Rectal smooth muscle tissue (tissue), 1 donor: Measurements from ENCODE around the gene CCDC92.
"Not testable (repeated sequence)": the region's sequence is repeated elsewhere in the genome, so short reads cannot be mapped to it uniquely, and the experiment has no call there.

Source experiments
- H3K27ac ChIP-seq: one replicate; pipeline ENCODE4 v1.7.0; 2013; ENCODE audit warnings: low read depth, low read length, inconsistent platforms
- H3K27me3 ChIP-seq: one replicate; pipeline ENCODE4 v1.7.0; 2013; ENCODE audit warnings: low read length; ENCODE audit not compliant: control insufficient read depth, insufficient read depth
- H3K36me3 ChIP-seq: one replicate; pipeline ENCODE4 v1.7.0; 2013; ENCODE audit warnings: low read length; ENCODE audit not compliant: control insufficient read depth, insufficient read depth
- H3K4me1 ChIP-seq: one replicate; pipeline ENCODE4 v1.7.0; 2013; ENCODE audit warnings: low read length; ENCODE audit not compliant: control insufficient read depth, insufficient read depth
- H3K4me3 ChIP-seq: one replicate; pipeline ENCODE4 v1.7.0; 2013; ENCODE audit warnings: low read length
- H3K9ac ChIP-seq: one replicate; pipeline ENCODE4 v1.7.0; 2013; ENCODE audit warnings: low read length

The CCDC92 gene

GRCh38 chr12:123911672-123912409, 60.8 kb downstream of the CCDC92 start:
- not testable (repeated sequence) for H3K4me3 ChIP-seq, H3K9ac ChIP-seq, H3K27me3 ChIP-seq, H3K36me3 ChIP-seq, H3K4me1 ChIP-seq, H3K27ac ChIP-seq

GRCh38 chr12:123910761-123911193, 61.9 kb downstream of the CCDC92 start:
- Histone ChIP-seq H3K36me3 (no peaks in the 10 kb centered on the region), H3K27me3 (no peaks in the 10 kb centered on the region), H3K27ac (no peak overlapping the region), H3K9ac (no peak overlapping the region), H3K4me1 (no peaks in the 10 kb centered on the region), H3K4me3 (no peak overlapping the region)

- no peaks in the 10 kb centered on the region for H3K36me3 ChIP-seq
- H3K27me3 ChIP-seq = no peaks in the 10 kb centered on the region
- H3K9ac ChIP-seq = no peak overlapping the region
- no peaks in the 10 kb centered on the region for H3K4me1 ChIP-seq
- H3K4me3 ChIP-seq = no peak overlapping the region
- no peak overlapping the region for H3K27ac ChIP-seq
These were observed 62.6 kb downstream of the CCDC92 start for GRCh38 chr12:123910057-123910456.

- Histone ChIP-seq H3K4me3 (no peak overlapping the region), H3K9ac (no peak overlapping the region)
These were observed 63.5 kb downstream of the CCDC92 start for GRCh38 chr12:123908884-123909725.

GRCh38 chr12:123907726-123908476, 64.7 kb downstream of the CCDC92 start:
- no peaks in the 10 kb centered on the region for H3K4me1 ChIP-seq
- H3K27me3 ChIP-seq = peaks cover 2% of the 10 kb centered on the region
- no peak overlapping the region for H3K9ac ChIP-seq
- H3K27ac ChIP-seq = no peak overlapping the region
- no peaks in the 10 kb centered on the region for H3K36me3 ChIP-seq
- H3K4me3 ChIP-seq = no peak overlapping the region

More at GRCh38 chr12:123908884-123909725, 63.5 kb downstream of the CCDC92 start:
- Histone ChIP-seq H3K27ac (no peak overlapping the region), H3K36me3 (no peaks in the 10 kb centered on the region), H3K4me1 (no peaks in the 10 kb centered on the region), H3K27me3 (no peaks in the 10 kb centered on the region)

- Histone ChIP-seq H3K27me3 (peaks cover 2% of the 10 kb centered on the region), H3K4me3 (no peak overlapping the region), H3K36me3 (no peaks in the 10 kb centered on the region), H3K9ac (no peak overlapping the region), H3K4me1 (no peaks in the 10 kb centered on the region), H3K27ac (no peak overlapping the region)
These were observed 65.8 kb downstream of the CCDC92 start for GRCh38 chr12:123906711-123907420.

GRCh38 chr12:123905319-123905925, 67.2 kb downstream of the CCDC92 start:
- H3K4me3 ChIP-seq = no peak overlapping the region
- H3K27me3 ChIP-seq = peaks cover 2% of the 10 kb centered on the region

GRCh38 chr12:123903301-123904065, 69.1 kb downstream of the CCDC92 start:
- H3K27ac ChIP-seq = no peak overlapping the region
- no peaks in the 10 kb centered on the region for H3K36me3 ChIP-seq
- no peaks in the 10 kb centered on the region for H3K4me1 ChIP-seq
- H3K9ac ChIP-seq = no peak overlapping the region
- H3K27me3 ChIP-seq = peaks cover 2% of the 10 kb centered on the region
- no peak overlapping the region for H3K4me3 ChIP-seq

More at GRCh38 chr12:123905319-123905925, 67.2 kb downstream of the CCDC92 start:
- Histone ChIP-seq H3K36me3 (no peaks in the 10 kb centered on the region), H3K27ac (no peak overlapping the region), H3K9ac (no peak overlapping the region), H3K4me1 (no peaks in the 10 kb centered on the region)

GRCh38 chr12:123902821-123903220, 69.8 kb downstream of the CCDC92 start:
- Histone ChIP-seq H3K36me3 (no peaks in the 10 kb centered on the region), H3K9ac (no peak overlapping the region), H3K4me3 (no peak overlapping the region), H3K27ac (no peak overlapping the region), H3K4me1 (no peaks in the 10 kb centered on the region), H3K27me3 (peaks cover 2% of the 10 kb centered on the region)

- peaks cover 2% of the 10 kb centered on the region for H3K27me3 ChIP-seq
- H3K9ac ChIP-seq = no peak overlapping the region
- H3K36me3 ChIP-seq = no peaks in the 10 kb centered on the region
- H3K4me1 ChIP-seq = no peaks in the 10 kb centered on the region
- H3K4me3 ChIP-seq = no peak overlapping the region
- H3K27ac ChIP-seq = no peak overlapping the region
These were observed 71.7 kb downstream of the CCDC92 start for GRCh38 chr12:123900871-123901376.

GRCh38 chr12:123899368-123899767, 73.3 kb downstream of the CCDC92 start:
- Histone ChIP-seq H3K36me3 (no peaks in the 10 kb centered on the region), H3K27ac (no peak overlapping the region), H3K27me3 (peaks cover 2% of the 10 kb centered on the region), H3K4me3 (no peak overlapping the region), H3K4me1 (no peaks in the 10 kb centered on the region), H3K9ac (no peak overlapping the region)
